ENCODE results near the gene RBPJ.

RBPJ gene

DNA sequence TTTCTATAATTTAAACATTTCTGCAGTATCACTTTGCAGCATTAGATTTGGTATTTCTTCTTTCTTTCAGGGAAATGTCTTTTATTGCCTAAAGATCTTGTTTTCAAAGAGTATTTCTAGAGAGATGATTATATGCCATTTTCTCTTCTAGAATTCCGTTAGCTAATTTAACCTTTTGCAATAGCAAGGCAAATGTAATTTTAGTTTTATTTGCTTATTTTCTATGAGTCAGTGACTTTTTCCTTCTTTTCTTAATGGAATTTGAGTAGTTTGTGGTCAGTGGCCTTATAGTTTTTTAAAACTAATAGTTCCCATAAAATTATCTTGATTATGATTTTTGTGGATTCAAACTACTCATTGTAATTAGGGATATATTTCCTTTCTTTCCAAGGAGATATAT, 97.3 kb downstream of the RBPJ start:
- H3K4me1 ChIP-seq (ENCODE audit: control insufficient read depth, insufficient read depth, low read depth, low read length), result peaks cover 2% of the 10 kb centered on the region
- H4K8ac ChIP-seq (ENCODE audit: low read length), result no peak overlapping the region
- H4K91ac ChIP-seq (ENCODE audit: low read length), result no peak overlapping the region
- H3K14ac ChIP-seq (ENCODE audit: low read length in 2 of 2), result no peak overlapping the region
- no peaks in the 10 kb centered on the region for H3K9me3 ChIP-seq (ENCODE audit: control insufficient read depth, low read length)
- no peak overlapping the region for H2BK120ac ChIP-seq (ENCODE audit: low read depth, low read length)
- no peak overlapping the region for H3K18ac ChIP-seq (ENCODE audit: low read depth in 1 of 2, low read length in 2 of 2)
- no peak overlapping the region for H2AK5ac ChIP-seq (ENCODE audit: low read length, severe bottlenecking)
- no peak overlapping the region for H3K4ac ChIP-seq (ENCODE audit: low read depth in 1 of 2, low read length in 2 of 2)
- no peaks in the 10 kb centered on the region for H3K27me3 ChIP-seq (ENCODE audit: control insufficient read depth in 1 of 2, insufficient read depth in 1 of 2, low read length in 2 of 2)
- no peak overlapping the region for H2BK12ac ChIP-seq (ENCODE audit: low read length in 2 of 2)
- no peak overlapping the region for H2BK15ac ChIP-seq (ENCODE audit: low read depth, poor library complexity, severe bottlenecking)
- no peak overlapping the region for H3K27ac ChIP-seq (ENCODE audit: low read length, poor library complexity, severe bottlenecking)
- no peak for DNase-seq
- no peak overlapping the region for H3K9ac ChIP-seq (ENCODE audit: low read length)
- no peak overlapping the region for H2AFZ ChIP-seq (ENCODE audit: low read depth, low read length)
- H3K4me3 ChIP-seq (ENCODE audit: insufficient read depth in 1 of 2, low read depth in 1 of 2, low read length in 2 of 2), result no peak overlapping the region
- WGBS, result no CpG with 5 or more reads among the region's 1 CpG
- H3K23ac ChIP-seq (ENCODE audit: low read length in 2 of 2), result no peak overlapping the region
- peaks cover 11% of the 10 kb centered on the region for H3K79me1 ChIP-seq (replicated peaks; ENCODE audit: low read length, poor library complexity, severe bottlenecking)
- peaks cover 4 to 96% of the 10 kb centered on the region in 2 experiments for H3K36me3 ChIP-seq (ENCODE audit: control insufficient read depth in 1 of 2, insufficient read depth in 2 of 2, low read depth in 1 of 2, low read length in 2 of 2)
- H2BK5ac ChIP-seq (ENCODE audit: low read depth, low read length, poor library complexity, severe bottlenecking), result no peak overlapping the region
- no peak overlapping the region for H3K4me2 ChIP-seq (ENCODE audit: low read length, poor library complexity, severe bottlenecking)

DNA sequence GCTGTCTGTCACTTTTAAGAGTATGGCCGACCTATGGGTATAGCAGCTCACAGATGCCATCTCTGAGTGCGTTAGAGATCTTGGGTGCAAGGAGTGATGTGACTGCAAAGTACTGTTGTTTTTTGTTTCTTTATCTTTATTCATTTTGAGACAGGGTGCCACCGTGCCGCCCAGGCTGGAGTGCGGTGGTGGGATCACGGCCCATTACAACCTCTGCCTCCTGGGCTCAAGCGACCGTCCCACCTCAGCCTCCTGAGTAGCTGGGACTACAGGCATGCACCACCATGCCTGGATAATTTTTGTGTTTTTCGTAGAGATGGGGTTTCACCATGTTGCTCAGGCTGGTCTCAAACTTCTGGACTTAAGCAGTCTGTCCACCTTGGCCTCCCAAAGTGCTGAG, 98.0 kb downstream of the RBPJ start:
- H3K9ac ChIP-seq (ENCODE audit: low read length), result no peak overlapping the region
- peaks cover 2% of the 10 kb centered on the region for H3K4me1 ChIP-seq (ENCODE audit: control insufficient read depth, insufficient read depth, low read depth, low read length)
- 96% methylated on average over 9 of the region's 9 CpGs for WGBS
- H3K4me3 ChIP-seq (ENCODE audit: insufficient read depth in 1 of 2, low read depth in 1 of 2, low read length in 2 of 2), result no peak overlapping the region
- H3K27me3 ChIP-seq (ENCODE audit: control insufficient read depth in 1 of 2, insufficient read depth in 1 of 2, low read length in 2 of 2), result no peaks in the 10 kb centered on the region
- H3K18ac ChIP-seq (ENCODE audit: low read depth in 1 of 2, low read length in 2 of 2), result no peak overlapping the region
- H4K91ac ChIP-seq (ENCODE audit: low read length), result no peak overlapping the region
- no peak overlapping the region for H3K23ac ChIP-seq (ENCODE audit: low read length in 2 of 2)
- no peak overlapping the region for H2AK5ac ChIP-seq (ENCODE audit: low read length, severe bottlenecking)
- H3K27ac ChIP-seq (ENCODE audit: low read length, poor library complexity, severe bottlenecking), result no peak overlapping the region
- no peak overlapping the region for H3K4ac ChIP-seq (ENCODE audit: low read depth in 1 of 2, low read length in 2 of 2)
- H2BK120ac ChIP-seq (ENCODE audit: low read depth, low read length), result no peak overlapping the region
- H2BK15ac ChIP-seq (ENCODE audit: low read depth, poor library complexity, severe bottlenecking), result no peak overlapping the region
- no peak overlapping the region for H2BK12ac ChIP-seq (ENCODE audit: low read length in 2 of 2)
- DNase-seq, result no peak
- H3K14ac ChIP-seq (ENCODE audit: low read length in 2 of 2), result no peak overlapping the region
- peaks cover 3 to 96% of the 10 kb centered on the region in 2 experiments for H3K36me3 ChIP-seq (ENCODE audit: control insufficient read depth in 1 of 2, insufficient read depth in 2 of 2, low read depth in 1 of 2, low read length in 2 of 2)
- H4K8ac ChIP-seq (ENCODE audit: low read length), result no peak overlapping the region
- H3K4me2 ChIP-seq (ENCODE audit: low read length, poor library complexity, severe bottlenecking), result no peak overlapping the region
- no peaks in the 10 kb centered on the region for H3K9me3 ChIP-seq (ENCODE audit: control insufficient read depth, low read length)
- H3K79me1 ChIP-seq (replicated peaks; ENCODE audit: low read length, poor library complexity, severe bottlenecking), result peaks cover 6% of the 10 kb centered on the region
- H2BK5ac ChIP-seq (ENCODE audit: low read depth, low read length, poor library complexity, severe bottlenecking), result no peak overlapping the region
- H2AFZ ChIP-seq (ENCODE audit: low read depth, low read length), result no peak overlapping the region

DNA sequence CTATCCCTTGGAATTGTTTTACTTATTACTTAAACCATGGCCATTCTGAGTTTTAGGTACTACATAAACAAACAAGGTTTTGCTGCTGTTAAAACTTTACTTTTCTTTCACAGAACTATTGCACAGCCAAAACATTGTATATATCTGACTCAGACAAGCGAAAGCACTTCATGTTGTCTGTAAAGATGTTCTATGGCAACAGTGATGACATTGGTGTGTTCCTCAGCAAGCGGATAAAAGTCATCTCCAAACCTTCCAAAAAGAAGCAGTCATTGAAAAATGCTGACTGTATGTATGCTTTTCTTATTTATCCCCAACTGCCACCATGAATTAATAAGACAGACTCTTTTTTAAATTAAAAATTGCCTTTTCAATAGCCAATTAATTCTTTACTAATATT, 99.6 kb downstream of the RBPJ start:
- Histone ChIP-seq H3K27me3 (ENCODE audit: control insufficient read depth in 1 of 2, insufficient read depth in 1 of 2, low read length in 2 of 2) (no peaks in the 10 kb centered on the region), H2BK120ac (ENCODE audit: low read depth, low read length) (no peak overlapping the region), H2BK15ac (ENCODE audit: low read depth, poor library complexity, severe bottlenecking) (no peak overlapping the region), H3K9ac (ENCODE audit: low read length) (peak overlapping the region; percentile 35), H3K4me2 (ENCODE audit: low read length, poor library complexity, severe bottlenecking) (no peak overlapping the region), H4K8ac (ENCODE audit: low read length) (no peak overlapping the region), H3K36me3 (ENCODE audit: control insufficient read depth in 1 of 2, insufficient read depth in 2 of 2, low read depth in 1 of 2, low read length in 2 of 2) (peaks cover 7 to 96% of the 10 kb centered on the region in 2 experiments), H3K79me1 (replicated peaks; ENCODE audit: low read length, poor library complexity, severe bottlenecking) (peaks cover 10% of the 10 kb centered on the region), H3K9me3 (ENCODE audit: control insufficient read depth, low read length) (no peaks in the 10 kb centered on the region), H2BK12ac (ENCODE audit: low read length in 2 of 2) (no peak overlapping the region), H3K23ac (ENCODE audit: low read length in 2 of 2) (no peak overlapping the region), H2AK5ac (ENCODE audit: low read length, severe bottlenecking) (no peak overlapping the region), H2BK5ac (ENCODE audit: low read depth, low read length, poor library complexity, severe bottlenecking) (no peak overlapping the region), H3K14ac (ENCODE audit: low read length in 2 of 2) (no peak overlapping the region), H3K4me1 (ENCODE audit: control insufficient read depth, insufficient read depth, low read depth, low read length) (peaks cover 2% of the 10 kb centered on the region), H3K4ac (ENCODE audit: low read depth in 1 of 2, low read length in 2 of 2) (no peak overlapping the region), H3K4me3 (ENCODE audit: insufficient read depth in 1 of 2, low read depth in 1 of 2, low read length in 2 of 2) (no peak overlapping the region), H3K18ac (ENCODE audit: low read depth in 1 of 2, low read length in 2 of 2) (no peak overlapping the region), H2AFZ (ENCODE audit: low read depth, low read length) (no peak overlapping the region), H4K91ac (ENCODE audit: low read length) (no peak overlapping the region), H3K27ac (ENCODE audit: low read length, poor library complexity, severe bottlenecking) (no peak overlapping the region)
- DNase-seq, result peak; percentile 87
- 73% methylated on average over 2 of the region's 2 CpGs for WGBS

DNA sequence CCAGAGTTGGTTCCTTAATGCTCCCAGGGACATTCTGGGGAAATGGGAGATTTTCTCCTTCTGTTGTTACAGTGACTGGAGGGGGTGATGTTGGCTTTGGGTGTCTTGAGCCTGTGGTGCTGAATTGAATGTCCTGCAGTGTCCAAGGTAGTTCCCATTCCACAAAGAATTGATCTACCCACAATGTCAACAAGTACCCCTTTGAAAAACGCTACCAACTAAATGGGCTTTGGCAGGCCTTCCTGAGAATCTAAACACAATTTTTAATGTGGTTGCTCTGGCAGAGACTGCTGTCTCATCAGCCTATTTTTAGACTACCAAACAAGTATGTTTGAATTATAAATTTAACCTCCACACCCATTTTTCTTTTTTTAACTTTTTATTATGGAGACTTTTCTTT, 100.1 kb downstream of the RBPJ start:
- no peak overlapping the region for H2BK120ac ChIP-seq (ENCODE audit: low read depth, low read length)
- H3K4me1 ChIP-seq (ENCODE audit: control insufficient read depth, insufficient read depth, low read depth, low read length), result peaks cover 2% of the 10 kb centered on the region
- no peaks in the 10 kb centered on the region for H3K27me3 ChIP-seq (ENCODE audit: control insufficient read depth in 1 of 2, insufficient read depth in 1 of 2, low read length in 2 of 2)
- peaks cover 8 to 96% of the 10 kb centered on the region in 2 experiments for H3K36me3 ChIP-seq (ENCODE audit: control insufficient read depth in 1 of 2, insufficient read depth in 2 of 2, low read depth in 1 of 2, low read length in 2 of 2)
- no peak overlapping the region for H3K18ac ChIP-seq (ENCODE audit: low read depth in 1 of 2, low read length in 2 of 2)
- no peak overlapping the region for H3K14ac ChIP-seq (ENCODE audit: low read length in 2 of 2)
- no peak overlapping the region for H3K4me3 ChIP-seq (ENCODE audit: insufficient read depth in 1 of 2, low read depth in 1 of 2, low read length in 2 of 2)
- H3K9ac ChIP-seq (ENCODE audit: low read length), result peak overlapping the region; percentile 35
- no peak overlapping the region for H2BK12ac ChIP-seq (ENCODE audit: low read length in 2 of 2)
- H4K91ac ChIP-seq (ENCODE audit: low read length), result no peak overlapping the region
- H3K9me3 ChIP-seq (ENCODE audit: control insufficient read depth, low read length), result no peaks in the 10 kb centered on the region
- no peak overlapping the region for H2BK5ac ChIP-seq (ENCODE audit: low read depth, low read length, poor library complexity, severe bottlenecking)
- peak; percentile 50 for DNase-seq
- no peak overlapping the region for H4K8ac ChIP-seq (ENCODE audit: low read length)
- no peak overlapping the region for H2AK5ac ChIP-seq (ENCODE audit: low read length, severe bottlenecking)
- WGBS, result 78% methylated on average over 1 of the region's 1 CpG
- H2BK15ac ChIP-seq (ENCODE audit: low read depth, poor library complexity, severe bottlenecking), result no peak overlapping the region
- no peak overlapping the region for H2AFZ ChIP-seq (ENCODE audit: low read depth, low read length)
- no peak overlapping the region for H3K27ac ChIP-seq (ENCODE audit: low read length, poor library complexity, severe bottlenecking)
- no peak overlapping the region for H3K23ac ChIP-seq (ENCODE audit: low read length in 2 of 2)
- no peak overlapping the region for H3K4me2 ChIP-seq (ENCODE audit: low read length, poor library complexity, severe bottlenecking)
- peaks cover 10% of the 10 kb centered on the region for H3K79me1 ChIP-seq (replicated peaks; ENCODE audit: low read length, poor library complexity, severe bottlenecking)
- H3K4ac ChIP-seq (ENCODE audit: low read depth in 1 of 2, low read length in 2 of 2), result no peak overlapping the region
